HG03354 (cell line): ENCODE measurements around the gene COL5A2.

Source experiments
- ATAC-seq: cut with Tn5 transposase; IDR thresholded peaks from one replicate; pipeline ENCODE4 v1.9.1; 2021; ENCODE audit warnings: mild to moderate bottlenecking; ENCODE audit not compliant: unreplicated experiment, poor library complexity, severe bottlenecking

The COL5A2 gene

DNA sequence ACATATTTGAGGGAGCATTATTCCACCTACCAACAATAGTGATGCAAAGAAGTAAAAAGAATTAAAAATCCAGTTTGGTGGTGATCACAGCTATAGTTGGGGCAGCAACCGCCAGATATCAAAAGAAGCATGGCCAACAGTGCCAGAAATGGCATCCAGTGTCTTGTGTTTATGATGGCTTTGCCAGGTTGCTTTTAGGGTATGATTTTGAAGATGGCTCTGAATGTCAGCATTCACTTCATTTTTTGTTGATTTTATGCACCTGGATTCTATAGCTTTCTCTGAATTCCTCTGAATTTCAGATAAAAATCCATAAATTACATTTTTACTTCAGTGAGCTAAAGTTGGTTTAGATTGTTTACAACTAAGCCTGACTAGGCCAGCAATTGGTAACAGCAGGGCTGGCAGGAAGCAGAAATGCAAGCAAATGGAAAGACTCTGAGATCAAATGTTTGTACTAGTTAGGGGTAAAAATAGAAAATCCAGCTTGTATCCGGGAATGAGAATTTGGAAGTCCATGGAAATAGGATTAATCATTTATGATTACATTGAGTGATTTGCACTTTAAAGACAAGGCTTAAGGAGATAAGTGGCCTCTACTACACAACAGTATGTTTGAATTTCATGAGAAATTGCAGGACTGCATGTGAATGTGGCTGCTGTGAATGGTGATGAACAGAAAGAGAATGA lies 165.0 kb downstream of the COL5A2 start:
- ATAC-seq: no peak

- ATAC-seq: no peak
Measured at GRCh38 chr2:189013671-189014448, 165.7 kb downstream of the COL5A2 start.

- ATAC-seq: no peak
Measured at GRCh38 chr2:189013031-189013430, 166.5 kb downstream of the COL5A2 start.

DNA sequence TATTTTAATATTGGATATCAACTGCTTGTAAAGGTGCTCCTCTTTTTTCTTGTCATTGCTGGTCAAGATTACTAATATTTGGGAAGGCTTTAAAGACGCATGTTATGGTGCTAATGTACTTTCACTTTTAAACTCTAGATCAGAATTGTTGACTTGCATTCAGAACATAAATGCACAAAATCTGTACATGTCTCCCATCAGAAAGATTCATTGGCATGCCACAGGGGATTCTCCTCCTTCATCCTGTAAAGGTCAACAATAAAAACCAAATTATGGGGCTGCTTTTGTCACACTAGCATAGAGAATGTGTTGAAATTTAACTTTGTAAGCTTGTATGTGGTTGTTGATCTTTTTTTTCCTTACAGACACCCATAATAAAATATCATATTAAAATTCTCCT lies 167.2 kb downstream of the COL5A2 start:
- ATAC-seq: no peak

- ATAC-seq: no peak
Measured at GRCh38 chr2:189010536-189010935, 169.0 kb downstream of the COL5A2 start.

- no peak for ATAC-seq
Measured at GRCh38 chr2:189008555-189009262, 170.9 kb downstream of the COL5A2 start.

DNA sequence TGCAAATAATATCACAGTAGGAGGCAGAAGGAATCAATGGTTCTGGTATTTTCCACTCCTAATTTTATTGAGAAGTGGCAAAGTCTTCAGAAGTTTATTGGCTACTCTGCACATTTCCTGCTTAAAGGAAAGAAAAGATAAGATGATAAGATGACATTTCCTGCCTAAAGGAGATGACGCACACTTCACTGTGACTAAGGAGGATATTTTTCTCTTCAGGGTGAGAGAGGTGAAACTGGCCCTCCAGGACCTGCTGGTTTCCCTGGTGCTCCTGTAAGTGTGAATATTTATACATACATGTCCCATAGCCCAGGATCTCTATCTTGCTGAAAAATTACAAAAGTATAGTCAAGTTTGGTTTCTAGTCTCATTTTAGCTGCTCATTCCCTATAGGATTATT lies 177.5 kb downstream of the COL5A2 start:
- ATAC-seq: no peak

DNA sequence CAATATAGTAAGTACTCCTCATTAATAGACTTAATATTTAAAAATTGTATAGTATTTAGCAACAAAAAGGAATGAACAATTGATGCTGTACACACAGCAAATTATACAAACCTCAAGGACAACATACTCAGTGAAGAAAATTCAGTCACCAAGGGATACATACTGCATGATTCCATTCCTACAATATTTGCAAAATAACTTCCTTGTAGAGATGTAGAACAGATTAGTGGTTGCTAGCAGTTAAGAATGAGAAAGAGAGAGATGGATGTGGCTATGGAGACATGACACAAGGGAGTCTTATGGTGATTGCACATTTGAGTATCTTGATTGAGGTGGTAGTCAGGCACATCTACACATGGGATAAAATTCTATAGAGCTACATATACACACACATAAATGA lies 179.3 kb downstream of the COL5A2 start:
- no peak for ATAC-seq

DNA sequence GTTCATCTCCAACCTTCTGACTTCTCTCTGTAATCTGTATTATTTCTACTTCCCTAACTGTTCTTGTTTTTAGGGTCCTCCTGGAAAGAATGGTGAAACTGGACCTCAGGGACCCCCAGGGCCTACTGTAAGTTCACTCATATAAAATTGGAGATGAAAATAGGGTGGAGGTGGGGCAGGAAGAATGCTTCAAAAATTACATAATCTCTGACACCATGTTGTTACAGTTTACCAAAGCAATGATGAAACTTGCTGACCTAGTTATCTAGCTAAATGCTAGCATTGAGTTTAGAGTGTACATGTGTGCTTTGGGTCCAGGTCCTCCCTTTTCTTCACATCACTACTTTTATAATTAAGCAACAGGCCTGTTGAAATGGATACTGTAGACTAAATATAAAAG lies 182.3 kb downstream of the COL5A2 start:
- no peak for ATAC-seq

DNA sequence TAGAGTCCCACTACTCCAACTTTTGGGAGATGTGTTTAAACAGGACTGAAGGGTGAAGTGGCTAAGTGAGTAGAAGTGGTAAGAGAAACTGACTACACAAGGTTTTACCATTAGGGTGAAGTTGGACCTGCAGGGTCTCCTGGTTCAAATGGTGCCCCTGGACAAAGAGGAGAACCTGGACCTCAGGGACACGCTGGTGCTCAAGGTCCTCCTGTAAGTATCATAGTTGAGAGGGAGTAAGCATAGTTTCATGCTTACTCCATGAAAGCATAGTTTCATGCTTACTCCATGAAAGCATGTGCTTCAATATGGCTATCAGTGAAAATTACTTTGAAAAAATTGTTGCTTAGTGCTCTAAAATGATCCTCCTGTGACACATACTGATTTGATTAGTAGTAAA lies 186.3 kb downstream of the COL5A2 start:
- ATAC-seq: no peak

DNA sequence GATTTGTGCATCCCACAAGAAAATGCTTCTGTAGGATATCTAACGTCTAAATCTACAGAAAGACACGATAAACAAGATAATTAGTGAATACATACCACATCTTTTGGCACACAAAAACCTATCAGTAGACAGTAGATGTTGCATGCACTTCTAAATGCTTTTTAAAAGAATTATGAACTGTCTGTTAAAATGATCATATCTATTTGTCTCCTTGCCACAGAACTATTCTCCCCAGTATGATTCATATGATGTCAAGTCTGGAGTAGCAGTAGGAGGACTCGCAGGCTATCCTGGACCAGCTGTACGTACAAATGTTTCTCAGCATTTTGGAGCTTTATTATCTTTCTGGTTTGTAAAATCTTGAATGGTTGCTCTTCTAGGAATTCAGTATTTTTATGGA lies 192.7 kb downstream of the COL5A2 start:
- no peak for ATAC-seq

DNA sequence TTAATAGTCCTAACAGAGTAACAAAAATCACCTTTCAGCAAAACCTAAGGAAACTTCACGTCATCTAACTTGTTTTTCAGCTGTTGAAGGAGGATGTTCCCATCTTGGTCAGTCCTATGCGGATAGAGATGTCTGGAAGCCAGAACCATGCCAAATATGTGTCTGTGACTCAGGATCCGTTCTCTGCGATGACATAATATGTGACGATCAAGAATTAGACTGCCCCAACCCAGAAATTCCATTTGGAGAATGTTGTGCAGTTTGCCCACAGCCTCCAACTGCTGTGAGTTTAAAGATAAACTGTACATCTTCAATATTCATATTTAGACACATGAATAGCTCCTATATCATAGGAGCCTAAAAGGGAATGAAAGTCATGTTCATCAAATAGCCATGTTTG lies 194.9 kb downstream of the COL5A2 start:
- no peak for ATAC-seq

GRCh38 chr2:188984065-188984491 lies 195.5 kb downstream of the COL5A2 start:
- ATAC-seq: no peak

- no peak for ATAC-seq
Measured at GRCh38 chr2:188983427-188984064, 196.0 kb downstream of the COL5A2 start.
